ENCODE data around the gene DIPK1B.

GRCh38 chr9:136763649-136764035, 51.3 kb downstream of the DIPK1B start:
- TF ChIP-seq EZH2 (IDR thresholded peaks at IDR 0.05; ENCODE audit: insufficient read depth, low read length), result no peak
- TF ChIP-seq, protein P1, sequence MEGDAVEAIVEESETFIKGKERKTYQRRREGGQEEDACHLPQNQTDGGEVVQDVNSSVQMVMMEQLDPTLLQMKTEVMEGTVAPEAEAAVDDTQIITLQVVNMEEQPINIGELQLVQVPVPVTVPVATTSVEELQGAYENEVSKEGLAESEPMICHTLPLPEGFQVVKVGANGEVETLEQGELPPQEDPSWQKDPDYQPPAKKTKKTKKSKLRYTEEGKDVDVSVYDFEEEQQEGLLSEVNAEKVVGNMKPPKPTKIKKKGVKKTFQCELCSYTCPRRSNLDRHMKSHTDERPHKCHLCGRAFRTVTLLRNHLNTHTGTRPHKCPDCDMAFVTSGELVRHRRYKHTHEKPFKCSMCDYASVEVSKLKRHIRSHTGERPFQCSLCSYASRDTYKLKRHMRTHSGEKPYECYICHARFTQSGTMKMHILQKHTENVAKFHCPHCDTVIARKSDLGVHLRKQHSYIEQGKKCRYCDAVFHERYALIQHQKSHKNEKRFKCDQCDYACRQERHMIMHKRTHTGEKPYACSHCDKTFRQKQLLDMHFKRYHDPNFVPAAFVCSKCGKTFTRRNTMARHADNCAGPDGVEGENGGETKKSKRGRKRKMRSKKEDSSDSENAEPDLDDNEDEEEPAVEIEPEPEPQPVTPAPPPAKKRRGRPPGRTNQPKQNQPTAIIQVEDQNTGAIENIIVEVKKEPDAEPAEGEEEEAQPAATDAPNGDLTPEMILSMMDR (IDR thresholded peaks at IDR 0.05; ENCODE audit: insufficient read depth, low read depth, low read length), result no peak

All from astrocyte (in vitro differentiated cells and primary cell).